HCT116 (cell line): ENCODE results near the gene SPDYE3.

Experiments
- CEBPB ChIP-seq: IDR thresholded peaks from 2 replicates; pipeline ENCODE4 v1.6.1; 2012; ENCODE audit warnings: low read depth
- CTCF ChIP-seq, 3 experiments: fragments of 200-600 bp in 1 of 3; sonication (generic) in 1 of 3; IDR thresholded peaks in 2 of 3; conservative IDR thresholded peaks in 1 of 3; 2 replicates each; pipeline ENCODE4 v1.5.1; 2012 to 2017; ENCODE audit warnings: low read depth in 2 of 3, low read length in 2 of 3, antibody characterized with exemption in 1 of 3, borderline replicate concordance in 1 of 3, control low read depth in 1 of 3, mild to moderate bottlenecking in 1 of 3, mixed read lengths in 1 of 3, mixed run types in 1 of 3, moderate library complexity in 1 of 3; ENCODE audit not compliant: insufficient read depth in 1 of 3
- EZH2phosphoT487 ChIP-seq: fragments of 200-600 bp; IDR thresholded peaks from 2 replicates; pipeline ENCODE4 v1.6.1; 2018; ENCODE audit warnings: antibody characterized with exemption, borderline replicate concordance
- MAX ChIP-seq: IDR thresholded peaks from 2 replicates; pipeline ENCODE4 v1.6.1; 2012
- POLR2A ChIP-seq: IDR thresholded peaks from 2 replicates; pipeline ENCODE4 v1.7.0; 2011; ENCODE audit warnings: borderline replicate concordance; ENCODE audit not compliant: insufficient read depth, insufficient read length; ENCODE audit errors: extremely low read depth
- POLR2AphosphoS5 ChIP-seq: IDR thresholded peaks from 2 replicates; pipeline ENCODE4 v1.6.1; 2011; ENCODE audit warnings: mild to moderate bottlenecking, low read depth, low read length, moderate library complexity
- RAD21 ChIP-seq: IDR thresholded peaks from 2 replicates; pipeline ENCODE4 v1.6.1; 2012; ENCODE audit warnings: low read depth, mild to moderate bottlenecking
- SP1 ChIP-seq: IDR thresholded peaks from 2 replicates; pipeline ENCODE4 v1.6.1; 2012; ENCODE audit warnings: low read depth
- TCF7L2 ChIP-seq: IDR thresholded peaks from 2 replicates; pipeline ENCODE4 v1.7.0; 2011; ENCODE audit warnings: borderline replicate concordance, inconsistent platforms; ENCODE audit not compliant: insufficient read depth, insufficient read length; ENCODE audit errors: extremely low read depth
- YY1 ChIP-seq: IDR thresholded peaks from 2 replicates; pipeline ENCODE4 v1.6.1; 2011; ENCODE audit warnings: low read length, low read depth, moderate library complexity, mild to moderate bottlenecking; ENCODE audit not compliant: insufficient replicate concordance; ENCODE audit errors: extremely low read depth
- ZBTB33 ChIP-seq: IDR thresholded peaks from 2 replicates; pipeline ENCODE4 v1.6.1; 2011; ENCODE audit warnings: mild to moderate bottlenecking, low read length, moderate library complexity; ENCODE audit not compliant: insufficient replicate concordance; ENCODE audit errors: extremely low read depth
- ZFX ChIP-seq: fragments of 450-650 bp; IDR thresholded peaks from 2 replicates; pipeline ENCODE4 v1.6.1; 2017
- ZNF274 ChIP-seq: fragments of 200-500 bp; sonication (Bioruptor generic); IDR thresholded peaks from 2 replicates; pipeline ENCODE4 v1.6.1; 2014; ENCODE audit warnings: mild to moderate bottlenecking, low read depth, low read length, inconsistent platforms

GRCh38 chr7:100351657-100352058 lies 44.2 kb downstream of the SPDYE3 start:
- TF ChIP-seq ZNF274 (no peak), CTCF (IDR thresholded peaks at IDR 0.05 in 2 of 3, conservative IDR thresholded peaks at IDR 0.05 in 1 of 3; ENCODE audit: borderline replicate concordance in 1 of 3, insufficient read depth in 1 of 3, low read depth in 2 of 3, low read length in 2 of 3) (no peak), EZH2phosphoT487 (no peak), ZBTB33 (no peak), POLR2A (no peak), YY1 (no peak), POLR2AphosphoS5 (no peak), MAX (no peak), CEBPB (no peak), SP1 (no peak), TCF7L2 (no peak), ZFX (no peak), RAD21 (no peak)
